ENCODE measurements around the gene DSP. TPM values are rescaled to one million over a fixed set of nuclear protein-coding genes. Genes with fewer than 3 reads are reported as not detected.
A peak's percentile ranks its signal among the peaks of the same experiment; 100 is the strongest.

DSP gene
- polyA plus RNA-seq, 4 donors = 40.0 to 164 (median 78.1) TPM

DNA sequence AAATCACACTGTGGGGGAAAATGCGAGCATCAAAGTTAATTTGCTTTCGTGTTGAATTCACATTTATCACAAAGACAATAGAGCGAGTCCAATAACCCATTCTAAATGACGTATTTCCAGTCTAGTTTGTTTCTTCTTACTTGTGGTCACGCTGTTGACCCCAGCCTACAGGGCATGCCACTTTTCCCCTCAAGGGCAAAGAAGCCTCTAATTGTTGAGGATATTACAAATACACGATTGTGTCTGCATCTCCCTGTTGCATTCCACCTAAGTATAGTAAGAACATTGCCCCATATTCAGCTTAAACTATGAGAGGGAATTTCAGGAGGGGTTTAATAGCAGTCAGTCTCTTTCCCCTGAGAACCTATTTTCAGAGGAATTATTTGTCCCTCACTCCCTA, 37.4 kb upstream of the DSP start:
- H3K27ac ChIP-seq (ENCODE audit: low read depth in 1 of 3, low read length in 2 of 3) = no peak overlapping the region
- peaks cover 0 to 38% (median 2%) of the 10 kb centered on the region in 3 donors for H3K4me1 ChIP-seq (ENCODE audit: control insufficient read depth in 3 of 3, insufficient read depth in 2 of 3, low read depth in 1 of 3, low read length in 2 of 3)
- DNase-seq = no peak
- no peaks in the 10 kb centered on the region for H3K9me3 ChIP-seq (ENCODE audit: control insufficient read depth in 2 of 2, insufficient read depth in 1 of 2, low read depth in 1 of 2, low read length in 1 of 2)
- FAIRE-seq = no peak
- WGBS, 3 donors = 88 to 94% (median 88%) methylated on average over 6 of the region's 6 CpGs
- H3K36me3 ChIP-seq (ENCODE audit: control insufficient read depth in 3 of 3, insufficient read depth in 2 of 3, low read depth in 1 of 3, low read length in 3 of 3) = no peaks in the 10 kb centered on the region
- H3K4me3 ChIP-seq (ENCODE audit: low read depth in 1 of 3, low read length in 3 of 3) = no peak overlapping the region
- no peaks in the 10 kb centered on the region for H3K27me3 ChIP-seq (ENCODE audit: control insufficient read depth in 3 of 3, insufficient read depth in 3 of 3, low read length in 3 of 3)

DNA sequence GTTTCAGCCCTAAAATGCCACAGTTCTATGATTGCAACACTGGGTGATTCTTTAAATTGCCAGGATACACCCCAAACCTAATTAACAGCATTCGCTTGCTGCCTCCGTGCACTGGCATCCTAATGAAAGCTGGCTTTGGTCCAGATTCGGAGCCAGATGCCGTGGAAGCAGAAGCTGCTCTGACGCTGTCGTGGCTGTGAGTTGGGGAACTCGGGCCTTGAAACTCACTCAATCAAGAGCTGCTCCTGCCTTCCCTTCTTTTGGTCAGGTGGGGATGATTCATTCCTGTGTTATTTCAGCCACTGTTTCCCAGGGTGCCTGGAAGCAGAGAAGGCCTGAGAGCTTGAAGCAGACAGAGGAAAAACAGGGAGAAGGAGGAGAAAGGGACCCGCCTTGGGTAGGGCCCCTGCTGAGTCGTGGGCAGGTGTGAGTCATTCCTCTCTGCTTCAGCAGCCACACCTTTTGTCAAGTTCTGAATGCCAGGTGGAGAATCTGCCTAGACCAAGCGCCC, 36.2 kb upstream of the DSP start:
- Histone ChIP-seq H3K4me3 (ENCODE audit: low read depth in 1 of 3, low read length in 3 of 3) (no peak overlapping the region), H3K27ac (ENCODE audit: low read depth in 1 of 3, low read length in 2 of 3) (peak overlapping the region; percentile 51 to 85 (median 52)), H3K36me3 (ENCODE audit: control insufficient read depth in 3 of 3, insufficient read depth in 2 of 3, low read depth in 1 of 3, low read length in 3 of 3) (no peaks in the 10 kb centered on the region), H3K27me3 (ENCODE audit: control insufficient read depth in 3 of 3, insufficient read depth in 3 of 3, low read length in 3 of 3) (no peaks in the 10 kb centered on the region), H3K4me1 (ENCODE audit: control insufficient read depth in 3 of 3, insufficient read depth in 2 of 3, low read depth in 1 of 3, low read length in 2 of 3) (peaks cover 0 to 32% (median 0%) of the 10 kb centered on the region in 3 donors), H3K9me3 (ENCODE audit: control insufficient read depth in 2 of 2, insufficient read depth in 1 of 2, low read depth in 1 of 2, low read length in 1 of 2) (no peaks in the 10 kb centered on the region)
- DNase-seq = peak; percentile 87 to 92
- WGBS, 3 donors = 11 to 36% (median 32%) methylated on average over 10 of the region's 10 CpGs
- no peak for FAIRE-seq

DNA sequence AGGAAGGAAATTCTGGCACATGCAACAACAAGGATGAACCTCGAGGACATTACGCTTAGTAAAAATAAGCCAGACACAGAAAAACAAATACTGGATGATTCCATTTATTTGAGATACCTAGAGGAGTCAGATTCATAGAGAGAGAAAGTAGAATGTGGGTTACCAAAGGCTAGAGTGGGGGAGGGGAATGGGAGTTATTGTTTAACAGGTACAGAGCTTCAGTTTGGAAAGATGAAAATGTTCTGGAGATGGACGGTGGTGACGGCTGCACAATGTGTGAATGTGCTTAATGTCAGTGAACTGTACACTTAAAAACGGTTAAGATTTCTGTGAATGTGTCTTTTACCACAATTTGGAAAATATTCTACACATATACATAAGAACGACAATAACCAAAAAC, 33.9 kb upstream of the DSP start:
- no peak overlapping the region for H3K4me3 ChIP-seq (ENCODE audit: low read depth in 1 of 3, low read length in 3 of 3)

DNA sequence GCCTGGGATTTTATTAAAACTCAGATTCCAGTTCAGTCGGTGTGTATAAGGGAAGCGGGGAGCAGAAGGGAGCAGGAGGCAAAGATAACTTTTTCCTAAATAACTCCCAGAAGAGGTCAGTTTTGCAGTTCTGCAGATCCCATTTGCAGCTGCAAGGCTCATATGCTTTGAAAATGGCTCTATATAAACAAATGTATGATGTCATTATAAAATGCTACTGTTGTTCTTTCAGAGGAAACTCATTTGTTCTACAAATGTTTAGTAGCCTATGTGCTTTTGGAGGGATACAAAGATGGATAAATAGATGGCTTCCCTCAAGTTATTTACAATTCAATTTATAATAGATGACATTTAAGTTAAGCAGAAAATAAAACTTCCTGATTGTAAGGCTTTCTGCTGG, 29.2 kb upstream of the DSP start:
- no peaks in the 10 kb centered on the region for H3K36me3 ChIP-seq (ENCODE audit: control insufficient read depth in 3 of 3, insufficient read depth in 2 of 3, low read depth in 1 of 3, low read length in 3 of 3)
- no peak for FAIRE-seq
- no peak for DNase-seq

More for the DNA sequence above, 33.9 kb upstream of the DSP start:
- no peaks in the 10 kb centered on the region for H3K36me3 ChIP-seq (ENCODE audit: control insufficient read depth in 3 of 3, insufficient read depth in 2 of 3, low read depth in 1 of 3, low read length in 3 of 3)
- WGBS, 3 donors = 92 to 94% (median 93%) methylated on average over 6 of the region's 6 CpGs
- DNase-seq (no peak), FAIRE-seq (no peak)
- H3K27me3 ChIP-seq (ENCODE audit: control insufficient read depth in 3 of 3, insufficient read depth in 3 of 3, low read length in 3 of 3) = no peaks in the 10 kb centered on the region
- peaks cover 0 to 23% (median 0%) of the 10 kb centered on the region in 3 donors for H3K4me1 ChIP-seq (ENCODE audit: control insufficient read depth in 3 of 3, insufficient read depth in 2 of 3, low read depth in 1 of 3, low read length in 2 of 3)
- H3K9me3 ChIP-seq (ENCODE audit: control insufficient read depth in 2 of 2, insufficient read depth in 1 of 2, low read depth in 1 of 2, low read length in 1 of 2) = no peaks in the 10 kb centered on the region
- no peak overlapping the region for H3K27ac ChIP-seq (ENCODE audit: low read depth in 1 of 3, low read length in 2 of 3)

DNA sequence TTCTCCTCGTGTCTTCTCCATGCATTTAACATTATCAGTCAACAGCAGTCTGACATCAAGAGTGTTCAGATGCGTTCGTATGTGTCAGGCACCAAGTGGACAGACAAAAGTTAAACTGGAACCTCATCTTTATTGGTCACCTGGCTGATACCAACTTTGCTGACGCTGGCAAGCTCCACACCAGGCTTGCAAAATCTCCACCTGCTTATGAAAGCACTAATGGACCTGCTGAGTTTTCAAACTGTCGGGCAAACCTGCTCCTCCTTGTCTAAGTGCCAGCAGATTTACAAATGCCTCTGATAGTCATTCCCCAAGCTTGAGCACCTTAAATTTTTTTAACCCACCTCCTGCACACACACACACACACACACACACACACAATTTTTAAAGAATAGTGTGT, 27.9 kb upstream of the DSP start:
- no peaks in the 10 kb centered on the region for H3K4me1 ChIP-seq (ENCODE audit: control insufficient read depth in 3 of 3, insufficient read depth in 2 of 3, low read depth in 1 of 3, low read length in 2 of 3)
- H3K27me3 ChIP-seq (ENCODE audit: control insufficient read depth in 3 of 3, insufficient read depth in 3 of 3, low read length in 3 of 3) = no peaks in the 10 kb centered on the region
- DNase-seq (peak in 1 of 2 donors; percentile 44), FAIRE-seq (no peak)
- no peak overlapping the region for H3K27ac ChIP-seq (ENCODE audit: low read depth in 1 of 3, low read length in 2 of 3)
- no peaks in the 10 kb centered on the region for H3K36me3 ChIP-seq (ENCODE audit: control insufficient read depth in 3 of 3, insufficient read depth in 2 of 3, low read depth in 1 of 3, low read length in 3 of 3)
- no peak overlapping the region for H3K4me3 ChIP-seq (ENCODE audit: low read depth in 1 of 3, low read length in 3 of 3)
- WGBS, 3 donors = 74 to 86% (median 74%) methylated on average over 5 of the region's 5 CpGs
- no peaks in the 10 kb centered on the region for H3K9me3 ChIP-seq (ENCODE audit: control insufficient read depth in 2 of 2, insufficient read depth in 1 of 2, low read depth in 1 of 2, low read length in 1 of 2)

More for the DNA sequence above, 29.2 kb upstream of the DSP start:
- 62 to 96% (median 83%) methylated on average over 2 of the region's 2 CpGs for WGBS, 3 donors
- no peaks in the 10 kb centered on the region for H3K9me3 ChIP-seq (ENCODE audit: control insufficient read depth in 2 of 2, insufficient read depth in 1 of 2, low read depth in 1 of 2, low read length in 1 of 2)
- H3K4me3 ChIP-seq (ENCODE audit: low read depth in 1 of 3, low read length in 3 of 3) = no peak overlapping the region
- no peak overlapping the region for H3K27ac ChIP-seq (ENCODE audit: low read depth in 1 of 3, low read length in 2 of 3)
- no peaks in the 10 kb centered on the region for H3K27me3 ChIP-seq (ENCODE audit: control insufficient read depth in 3 of 3, insufficient read depth in 3 of 3, low read length in 3 of 3)
- H3K4me1 ChIP-seq (ENCODE audit: control insufficient read depth in 3 of 3, insufficient read depth in 2 of 3, low read depth in 1 of 3, low read length in 2 of 3) = no peaks in the 10 kb centered on the region

DNA sequence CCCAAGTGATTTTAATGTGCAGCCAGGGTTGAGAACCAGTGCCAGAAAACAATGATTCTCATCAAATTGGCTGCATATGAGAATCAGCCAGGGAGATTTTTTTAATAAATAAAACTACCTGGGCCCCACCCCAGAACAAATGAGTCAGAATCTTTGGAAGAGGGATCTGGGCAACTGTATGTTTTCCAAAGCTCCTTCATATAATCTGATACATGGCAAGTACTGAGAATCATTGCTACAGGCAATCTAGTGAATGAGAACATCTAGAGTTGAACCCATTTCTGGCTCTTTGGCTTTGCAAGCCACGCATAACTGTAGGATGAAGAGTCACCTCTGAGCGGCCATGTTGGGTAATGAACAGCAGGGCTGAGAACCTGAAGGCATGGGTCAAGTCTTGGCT, 26.1 kb upstream of the DSP start:
- no peak overlapping the region for H3K27ac ChIP-seq (ENCODE audit: low read depth in 1 of 3, low read length in 2 of 3)
- no peaks in the 10 kb centered on the region for H3K36me3 ChIP-seq (ENCODE audit: control insufficient read depth in 3 of 3, insufficient read depth in 2 of 3, low read depth in 1 of 3, low read length in 3 of 3)
- no peaks in the 10 kb centered on the region for H3K9me3 ChIP-seq (ENCODE audit: control insufficient read depth in 2 of 2, insufficient read depth in 1 of 2, low read depth in 1 of 2, low read length in 1 of 2)
- FAIRE-seq (no peak), DNase-seq (no peak)
- H3K4me1 ChIP-seq (ENCODE audit: control insufficient read depth in 3 of 3, insufficient read depth in 2 of 3, low read depth in 1 of 3, low read length in 2 of 3) = no peaks in the 10 kb centered on the region
- WGBS, 3 donors = 89 to 97% (median 96%) methylated on average over 2 of the region's 2 CpGs
- no peak overlapping the region for H3K4me3 ChIP-seq (ENCODE audit: low read depth in 1 of 3, low read length in 3 of 3)
- H3K27me3 ChIP-seq (ENCODE audit: control insufficient read depth in 3 of 3, insufficient read depth in 3 of 3, low read length in 3 of 3) = no peaks in the 10 kb centered on the region

DNA sequence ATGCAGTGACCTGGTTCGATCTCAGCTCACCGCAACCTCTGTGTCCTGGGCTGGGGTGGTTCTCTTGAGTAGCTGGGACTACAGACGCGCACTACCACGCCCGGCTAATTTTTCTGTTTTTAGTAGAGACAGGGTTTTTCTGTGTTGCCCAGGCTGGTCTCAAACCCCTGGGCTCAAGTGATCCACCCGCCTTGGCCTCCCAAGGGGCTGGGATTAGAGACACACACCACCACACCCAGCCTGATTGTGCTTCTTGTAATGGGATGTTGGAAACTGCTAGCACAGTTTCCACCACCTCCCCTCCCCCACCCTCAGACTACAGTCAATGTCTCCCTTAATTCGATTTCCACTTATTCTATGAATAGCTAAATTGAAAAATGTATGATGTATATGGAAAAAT, 22.6 kb upstream of the DSP start:
- Histone ChIP-seq H3K9me3 (ENCODE audit: control insufficient read depth in 2 of 2, insufficient read depth in 1 of 2, low read depth in 1 of 2, low read length in 1 of 2) (no peaks in the 10 kb centered on the region), H3K27me3 (ENCODE audit: control insufficient read depth in 3 of 3, insufficient read depth in 3 of 3, low read length in 3 of 3) (no peaks in the 10 kb centered on the region), H3K4me1 (ENCODE audit: control insufficient read depth in 3 of 3, insufficient read depth in 2 of 3, low read depth in 1 of 3, low read length in 2 of 3) (no peaks in the 10 kb centered on the region), H3K4me3 (ENCODE audit: low read depth in 1 of 3, low read length in 3 of 3) (no peak overlapping the region), H3K27ac (ENCODE audit: low read depth in 1 of 3, low read length in 2 of 3) (no peak overlapping the region), H3K36me3 (ENCODE audit: control insufficient read depth in 3 of 3, insufficient read depth in 2 of 3, low read depth in 1 of 3, low read length in 3 of 3) (no peaks in the 10 kb centered on the region)
- DNase-seq = no peak
- FAIRE-seq = no peak
- 85 to 95% (median 87%) methylated on average over 8 of the region's 8 CpGs for WGBS, 3 donors

DNA sequence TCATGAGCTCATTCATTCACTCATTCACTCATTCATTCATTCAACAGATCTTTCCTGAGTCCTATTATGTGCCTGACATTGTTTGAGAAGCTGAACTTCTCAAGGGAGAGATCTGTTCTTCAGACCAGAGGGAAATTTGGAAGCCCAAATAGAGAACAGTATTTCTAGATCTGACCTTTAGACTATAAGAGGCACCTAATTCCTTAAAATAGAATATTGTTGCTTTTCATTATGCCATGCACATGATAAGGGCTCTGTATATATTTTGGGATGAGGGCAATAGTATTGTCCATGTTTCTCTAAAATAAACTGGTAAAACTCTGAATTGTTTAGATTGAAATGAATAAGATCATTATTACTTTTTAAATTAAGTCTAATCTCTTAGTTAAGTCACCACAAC, 18.6 kb upstream of the DSP start:
- Histone ChIP-seq H3K4me3 (ENCODE audit: low read depth in 1 of 3, low read length in 3 of 3) (no peak overlapping the region), H3K27ac (ENCODE audit: low read depth in 1 of 3, low read length in 2 of 3) (no peak overlapping the region), H3K4me1 (ENCODE audit: control insufficient read depth in 3 of 3, insufficient read depth in 2 of 3, low read depth in 1 of 3, low read length in 2 of 3) (no peaks in the 10 kb centered on the region), H3K9me3 (ENCODE audit: control insufficient read depth in 2 of 2, insufficient read depth in 1 of 2, low read depth in 1 of 2, low read length in 1 of 2) (no peaks in the 10 kb centered on the region), H3K27me3 (ENCODE audit: control insufficient read depth in 3 of 3, insufficient read depth in 3 of 3, low read length in 3 of 3) (peaks cover 0 to 6% (median 0%) of the 10 kb centered on the region in 3 donors), H3K36me3 (ENCODE audit: control insufficient read depth in 3 of 3, insufficient read depth in 2 of 3, low read depth in 1 of 3, low read length in 3 of 3) (no peaks in the 10 kb centered on the region)
- FAIRE-seq (no peak), DNase-seq (no peak)

DNA sequence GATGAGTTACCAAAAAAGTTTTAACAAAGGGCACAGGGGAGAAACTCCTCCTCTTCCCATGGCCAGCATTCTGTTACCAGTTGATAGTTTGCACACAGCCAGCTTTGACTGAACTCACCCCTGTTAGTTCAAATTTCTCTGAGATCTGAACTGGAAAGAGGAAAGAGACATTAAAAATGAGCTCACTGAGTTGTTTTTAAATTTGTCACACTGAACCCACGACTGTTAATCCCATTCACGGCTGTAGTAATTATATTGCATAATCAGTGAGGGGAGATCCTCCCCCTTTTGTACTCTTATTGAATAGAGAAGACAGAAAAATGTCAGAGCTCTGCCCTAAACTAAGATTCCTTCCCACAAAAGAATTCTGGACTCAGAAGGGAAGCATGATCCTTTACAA, 17.5 kb upstream of the DSP start:
- H3K27me3 ChIP-seq (ENCODE audit: control insufficient read depth in 3 of 3, insufficient read depth in 3 of 3, low read length in 3 of 3) = peaks cover 0 to 9% (median 0%) of the 10 kb centered on the region in 3 donors
- no peak overlapping the region for H3K27ac ChIP-seq (ENCODE audit: low read depth in 1 of 3, low read length in 2 of 3)
- FAIRE-seq (no peak), DNase-seq (no peak)
- 27 to 37% (median 29%) methylated on average over 2 of the region's 2 CpGs for WGBS, 3 donors
- H3K4me3 ChIP-seq (ENCODE audit: low read depth in 1 of 3, low read length in 3 of 3) = no peak overlapping the region
- H3K9me3 ChIP-seq (ENCODE audit: control insufficient read depth in 2 of 2, insufficient read depth in 1 of 2, low read depth in 1 of 2, low read length in 1 of 2) = no peaks in the 10 kb centered on the region
- H3K36me3 ChIP-seq (ENCODE audit: control insufficient read depth in 3 of 3, insufficient read depth in 2 of 3, low read depth in 1 of 3, low read length in 3 of 3) = no peaks in the 10 kb centered on the region
- no peaks in the 10 kb centered on the region for H3K4me1 ChIP-seq (ENCODE audit: control insufficient read depth in 3 of 3, insufficient read depth in 2 of 3, low read depth in 1 of 3, low read length in 2 of 3)

Measured in small intestine (tissue), 7 donors.